Uterus (tissue), 2 donors: ENCODE results near the gene PLCB3.

ENCODE experiments used
- CTCF ChIP-seq, 4 experiments: fragments of 200-600 bp in 2 of 4; fragments of 450-650 bp in 2 of 4; sonication (generic) in 2 of 4; IDR thresholded peaks; one replicate each; pipeline ENCODE4 v1.5.1; 2016 to 2019; ENCODE audit warnings: antibody characterized with exemption in 4 of 4, mild to moderate bottlenecking in 2 of 4, moderate library complexity in 1 of 4
- POLR2A ChIP-seq, 2 donors: fragments of 450-650 bp; IDR thresholded peaks; one replicate each; pipeline ENCODE4 v1.6.1; 2016; ENCODE audit warnings: antibody characterized with exemption in 2 of 2, mild to moderate bottlenecking in 1 of 2, moderate library complexity in 1 of 2

DNA sequence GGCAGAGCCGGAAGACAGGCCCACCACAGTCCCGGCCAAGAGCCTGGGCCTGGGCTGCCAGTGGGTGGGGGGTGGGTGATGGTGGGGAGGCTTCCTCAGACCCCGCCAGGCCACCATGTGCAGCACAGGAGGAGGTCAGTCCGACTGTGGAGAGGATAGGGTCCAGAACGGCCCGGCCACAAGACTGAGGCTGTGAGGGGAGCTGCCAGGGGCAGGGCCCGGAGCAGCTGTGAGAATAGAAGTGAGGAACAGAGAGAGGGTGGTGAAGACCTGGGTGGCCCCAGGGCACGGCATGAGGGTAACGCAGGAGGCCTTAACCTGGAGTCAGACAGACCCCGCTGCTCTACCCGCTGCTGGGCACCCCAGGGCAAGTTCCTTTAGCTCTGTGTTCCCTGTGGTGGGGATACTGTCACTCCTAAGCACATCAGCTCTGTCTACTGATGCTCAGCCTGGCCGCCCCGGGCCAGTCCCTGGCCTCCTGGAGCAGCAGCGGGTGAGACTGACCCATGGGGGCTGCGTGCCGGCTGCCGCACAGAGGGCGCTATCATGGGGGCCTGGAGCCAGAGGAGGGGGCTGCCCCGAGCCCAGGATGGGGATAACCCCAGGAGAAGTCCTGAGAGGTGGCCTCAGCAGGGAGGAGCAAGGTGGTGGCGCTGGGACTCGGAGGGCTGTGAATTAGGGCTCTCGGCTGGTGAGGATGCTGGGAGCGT is 43.1 kb upstream of the PLCB3 start:
- TF ChIP-seq POLR2A (IDR thresholded peaks at IDR 0.05) (no peak), CTCF (IDR thresholded peaks at IDR 0.05) (no peak)
